Measurements from ENCODE around the gene GOLGA6L22. TPM values are rescaled to one million over a fixed set of nuclear protein-coding genes. Genes with fewer than 3 reads are reported as not detected.
"Not testable (repeated sequence)": the region's sequence is repeated elsewhere in the genome, so short reads cannot be mapped to it uniquely, and the experiment has no call there.

Gene GOLGA6L22, protein sequence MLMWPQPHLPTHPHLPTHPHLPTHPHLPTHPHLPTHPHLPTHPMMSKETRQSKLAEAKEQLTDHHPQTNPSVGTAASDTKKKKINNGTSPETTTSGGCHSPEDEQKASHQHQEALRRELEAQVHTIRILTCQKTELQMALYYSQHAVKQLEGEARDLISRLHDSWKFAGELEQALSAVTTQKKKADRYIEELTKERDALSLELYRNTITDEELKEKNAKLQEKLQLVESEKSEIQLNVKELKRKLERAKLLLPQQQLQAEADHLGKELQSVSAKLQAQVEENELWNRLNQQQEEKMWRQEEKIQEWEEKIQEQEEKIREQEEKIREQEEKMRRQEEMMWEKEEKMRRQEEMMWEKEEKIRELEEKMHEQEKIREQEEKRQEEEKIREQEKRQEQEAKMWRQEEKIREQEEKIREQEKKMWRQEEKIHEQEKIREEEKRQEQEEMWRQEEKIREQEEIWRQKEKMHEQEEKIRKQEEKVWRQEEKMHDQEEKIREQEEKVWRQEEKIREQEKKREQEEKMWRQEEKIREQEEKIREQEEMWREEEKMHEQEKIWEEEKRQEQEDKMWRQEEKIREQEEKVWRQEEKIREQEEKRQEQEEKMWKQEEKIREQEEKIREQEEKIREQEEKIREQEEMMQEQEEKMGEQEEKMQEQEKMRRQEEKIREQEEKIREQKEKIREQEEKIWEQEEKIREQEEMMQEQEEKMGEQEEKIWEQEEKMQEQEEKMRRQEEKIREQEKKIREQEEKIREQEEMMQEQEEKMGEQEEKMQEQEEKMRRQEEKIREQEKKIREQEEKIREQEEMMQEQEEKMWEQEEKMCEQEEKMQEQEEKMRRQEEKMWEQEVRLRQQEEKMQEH
- total RNA-seq (not detected), polyA plus RNA-seq (not detected)
- long read RNA-seq, donor 1: 0 reads
- long read RNA-seq, donor 2: 0 reads

DNA sequence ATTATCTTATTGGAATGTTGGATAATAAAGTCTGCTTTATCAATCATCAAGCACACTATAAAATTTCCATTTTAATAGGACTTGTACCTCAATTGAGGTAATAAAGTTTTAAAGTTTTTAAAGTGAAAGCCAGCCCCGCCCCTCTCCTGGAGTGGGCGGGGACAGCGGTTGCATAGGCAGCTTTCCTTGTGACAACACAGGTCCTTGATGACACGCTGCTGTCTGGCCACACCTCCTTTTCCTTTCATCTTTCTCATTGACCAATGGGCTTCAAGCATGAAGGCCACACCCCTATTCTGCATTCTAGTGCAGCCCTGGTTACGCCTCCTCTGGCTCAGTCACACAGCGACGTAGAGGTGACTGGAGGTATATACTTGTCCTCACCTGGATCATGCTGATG, at the start of gene GOLGA6L22:
Gene GOLGA6L22 (plus strand): TSS at position 301 of the 400 bp plus-strand sequence. CDS start 91 bp downstream, at position 392.
- H3K27me3 ChIP-seq (ENCODE audit: insufficient read depth in 3 of 3, low read length in 2 of 3); H3K36me3 ChIP-seq (ENCODE audit: insufficient read depth in 1 of 2, low read depth in 1 of 2); H3K27ac ChIP-seq; H3K4me1 ChIP-seq; H3K4me3 ChIP-seq; H3K9me3 ChIP-seq; ATAC-seq; DNase-seq; intact Hi-C loops (cut with DNase I): not testable (repeated sequence)
- no CpG with 5 or more reads among the region's 7 CpGs for WGBS, 3 donors

DNA sequence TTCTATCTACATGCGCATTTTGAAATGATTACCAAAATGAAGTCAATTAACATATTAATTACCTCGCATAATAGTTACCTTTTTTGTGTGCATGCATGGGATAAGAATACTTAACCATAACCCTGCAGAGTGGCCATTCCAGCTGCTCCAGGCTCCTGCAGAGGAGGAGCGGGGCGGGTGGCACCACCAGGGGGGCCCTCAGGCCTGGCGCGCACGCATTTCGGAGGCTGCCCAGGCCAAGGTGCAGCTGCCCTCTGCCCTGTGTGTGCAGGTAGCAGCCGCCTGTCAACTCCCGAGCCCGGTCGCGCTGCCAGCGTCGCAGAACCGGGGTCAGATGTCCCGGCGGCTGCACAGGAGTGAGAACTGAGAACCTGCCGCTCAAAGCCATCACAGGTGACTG, 41.4 kb upstream of the GOLGA6L22 start:
- H3K9me3 ChIP-seq; DNase-seq; H3K36me3 ChIP-seq (ENCODE audit: insufficient read depth in 1 of 2, low read depth in 1 of 2); H3K27ac ChIP-seq; intact Hi-C loops (cut with DNase I); H3K27me3 ChIP-seq (ENCODE audit: insufficient read depth in 3 of 3, low read length in 2 of 3); H3K4me1 ChIP-seq; ATAC-seq; H3K4me3 ChIP-seq: not testable (repeated sequence)
- WGBS, 3 donors: 53 to 83% (median 74%) methylated on average over 3 to 7 of the region's 19 CpGs

DNA sequence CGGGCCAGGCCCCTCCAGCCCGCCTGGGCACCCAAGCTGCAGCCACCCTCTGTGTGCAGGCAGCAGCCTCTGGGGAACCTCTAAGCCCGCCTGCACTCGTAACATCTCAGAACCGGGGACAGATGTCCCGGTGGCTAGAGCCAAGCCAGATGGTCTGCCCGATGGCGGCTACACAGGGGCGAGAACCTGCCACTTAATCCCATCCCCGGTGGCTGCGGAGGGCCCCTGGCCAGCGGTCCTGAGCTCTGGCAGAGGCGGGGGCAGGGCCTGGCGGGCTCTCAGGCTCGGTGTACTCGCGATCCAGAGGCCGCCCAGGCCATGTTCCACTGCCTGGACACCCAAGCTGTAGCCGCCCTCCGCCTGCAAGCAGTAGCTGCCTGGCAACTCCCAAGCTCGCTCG, 40.9 kb upstream of the GOLGA6L22 start:
- H3K27me3 ChIP-seq (ENCODE audit: insufficient read depth in 3 of 3, low read length in 2 of 3); H3K4me1 ChIP-seq; H3K27ac ChIP-seq; H3K36me3 ChIP-seq (ENCODE audit: insufficient read depth in 1 of 2, low read depth in 1 of 2); DNase-seq; H3K9me3 ChIP-seq; H3K4me3 ChIP-seq; intact Hi-C loops (cut with DNase I): not testable (repeated sequence)
- 21 to 79% (median 63%) methylated on average over 8 to 10 of the region's 22 CpGs for WGBS, 3 donors
- ATAC-seq: peak in 2 of 4 donors; percentile 24 to 59

DNA sequence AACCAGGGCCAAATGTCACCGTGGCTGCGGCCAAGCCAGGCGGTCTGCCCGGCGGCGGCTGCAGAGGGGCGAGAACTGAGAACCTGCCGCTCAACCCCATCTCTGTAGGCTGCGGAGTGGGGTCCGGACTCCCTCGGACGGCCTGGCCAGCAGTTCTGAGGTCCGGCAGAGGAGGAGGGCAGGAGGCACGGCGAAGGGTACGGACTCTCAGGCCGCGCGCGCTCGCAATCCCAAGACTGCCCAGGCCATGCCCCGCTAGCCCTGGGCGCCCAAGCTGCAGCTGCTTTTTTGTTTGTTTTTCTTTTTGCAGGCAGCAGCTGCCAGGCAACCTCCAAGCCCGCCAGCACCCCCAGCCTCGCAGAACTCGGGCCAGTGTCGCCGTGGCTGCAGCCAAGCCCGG, 40.5 kb upstream of the GOLGA6L22 start:
- H3K27ac ChIP-seq; H3K36me3 ChIP-seq (ENCODE audit: insufficient read depth in 1 of 2, low read depth in 1 of 2); H3K4me3 ChIP-seq; DNase-seq; intact Hi-C loops (cut with DNase I); H3K27me3 ChIP-seq (ENCODE audit: insufficient read depth in 3 of 3, low read length in 2 of 3); H3K9me3 ChIP-seq; H3K4me1 ChIP-seq: not testable (repeated sequence)
- ATAC-seq: peak in 2 of 4 donors; percentile 38 to 41
- WGBS, 3 donors: no CpG with 5 or more reads among the region's 29 CpGs

DNA sequence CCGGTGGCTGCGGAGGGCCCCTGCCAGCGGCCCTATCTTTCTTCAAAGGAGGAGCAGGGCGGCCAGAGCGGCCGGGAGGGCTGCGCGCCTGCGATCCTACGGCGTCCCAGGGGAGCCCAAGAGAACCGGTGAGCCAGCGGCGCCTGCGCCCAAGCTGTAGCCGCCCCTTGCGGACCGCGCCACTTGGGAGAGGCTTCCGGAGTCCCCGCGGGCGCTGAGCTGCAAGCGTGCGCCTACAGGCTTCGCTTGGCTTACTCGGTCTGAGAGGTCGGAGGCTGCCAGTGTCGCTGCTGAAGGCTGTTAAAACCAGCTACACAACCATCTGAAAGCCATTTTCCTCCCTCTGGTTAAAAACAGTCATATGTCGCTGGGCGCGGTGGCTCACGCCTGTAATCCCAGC, 40.0 kb upstream of the GOLGA6L22 start:
- ATAC-seq (peak in 2 of 4 donors; percentile 61 to 77), DNase-seq (peak in 1 of 2 donors; percentile 32)
- H3K4me1 ChIP-seq; H3K27me3 ChIP-seq (ENCODE audit: insufficient read depth in 3 of 3, low read length in 2 of 3); H3K4me3 ChIP-seq; H3K36me3 ChIP-seq (ENCODE audit: insufficient read depth in 1 of 2, low read depth in 1 of 2); H3K27ac ChIP-seq; intact Hi-C loops (cut with DNase I); H3K9me3 ChIP-seq: not testable (repeated sequence)
- WGBS, 3 donors: 27 to 88% (median 68%) methylated on average over 4 to 14 of the region's 33 CpGs

GRCh38 chr15:22420340-22420739, 38.4 kb upstream of the GOLGA6L22 start:
- H3K36me3 ChIP-seq (ENCODE audit: insufficient read depth in 1 of 2, low read depth in 1 of 2); H3K27ac ChIP-seq; ATAC-seq; DNase-seq; H3K27me3 ChIP-seq (ENCODE audit: insufficient read depth in 3 of 3, low read length in 2 of 3); H3K4me3 ChIP-seq; H3K9me3 ChIP-seq; intact Hi-C loops (cut with DNase I); H3K4me1 ChIP-seq: not testable (repeated sequence)
- 63 to 94% (median 67%) methylated on average over 7 to 9 of the region's 13 CpGs for WGBS, 3 donors

- H3K27ac ChIP-seq; ATAC-seq; DNase-seq; H3K9me3 ChIP-seq; intact Hi-C loops (cut with DNase I); H3K36me3 ChIP-seq (ENCODE audit: insufficient read depth in 1 of 2, low read depth in 1 of 2); H3K4me1 ChIP-seq; H3K4me3 ChIP-seq; H3K27me3 ChIP-seq (ENCODE audit: insufficient read depth in 3 of 3, low read length in 2 of 3): not testable (repeated sequence)
- WGBS, 3 donors: 50 to 52% (median 51%) methylated on average over 5 of the region's 11 CpGs
Measured at GRCh38 chr15:22429426-22429825, 29.3 kb upstream of the GOLGA6L22 start.

- DNase-seq; H3K9me3 ChIP-seq; ATAC-seq; H3K36me3 ChIP-seq (ENCODE audit: insufficient read depth in 1 of 2, low read depth in 1 of 2); H3K4me1 ChIP-seq; H3K27me3 ChIP-seq (ENCODE audit: insufficient read depth in 3 of 3, low read length in 2 of 3); H3K4me3 ChIP-seq; intact Hi-C loops (cut with DNase I); H3K27ac ChIP-seq: not testable (repeated sequence)
- WGBS, 3 donors: 79 to 88% (median 86%) methylated on average over 4 to 7 of the region's 8 CpGs
Measured at GRCh38 chr15:22431687-22432086, 27.0 kb upstream of the GOLGA6L22 start.

DNA sequence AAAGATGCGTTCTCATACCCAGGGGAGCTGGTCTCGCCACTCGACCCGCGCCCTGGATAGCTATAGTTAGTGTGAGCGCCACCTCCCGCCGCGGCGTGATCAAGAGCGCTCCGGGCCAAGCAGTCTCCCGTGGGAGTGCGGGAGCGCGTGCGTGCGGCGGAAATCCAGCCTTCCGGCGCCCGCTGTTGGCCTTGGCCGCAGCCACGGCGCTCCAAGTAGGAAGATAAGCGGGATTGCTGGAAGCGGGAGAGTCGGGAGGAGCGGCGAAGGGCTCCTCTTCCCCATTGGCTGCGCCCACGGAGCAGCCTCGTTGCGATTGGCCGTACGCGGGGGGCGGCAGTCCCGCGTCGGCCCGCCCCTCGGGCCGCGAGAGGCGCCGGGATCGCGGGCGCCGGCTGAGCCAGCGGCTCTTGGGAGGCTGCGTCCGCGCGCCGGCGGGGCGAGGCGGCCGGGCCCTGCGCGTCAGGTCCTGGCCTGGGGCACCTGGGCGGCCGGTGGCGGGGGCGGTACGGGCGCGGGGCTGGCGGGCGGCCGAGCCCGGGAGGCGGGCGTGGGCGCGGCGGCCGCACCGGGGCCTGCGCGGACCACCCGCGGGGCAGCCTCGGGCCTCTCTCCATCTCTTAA, 35.9 kb downstream of the GOLGA6L22 start:
- intact Hi-C loops (cut with DNase I); H3K36me3 ChIP-seq (ENCODE audit: insufficient read depth in 1 of 2, low read depth in 1 of 2); H3K27me3 ChIP-seq (ENCODE audit: insufficient read depth in 3 of 3, low read length in 2 of 3); H3K27ac ChIP-seq; H3K9me3 ChIP-seq; H3K4me1 ChIP-seq: not testable (repeated sequence)
- ATAC-seq (peak in 3 of 4 donors; percentile 61 to 77 (median 74)), DNase-seq (peak; percentile 75 to 88)
- peak overlapping the region; percentile 63 for H3K4me3 ChIP-seq
- WGBS, 3 donors: 0 to 22% (median 1%) methylated on average over 12 to 39 of the region's 86 CpGs

DNA sequence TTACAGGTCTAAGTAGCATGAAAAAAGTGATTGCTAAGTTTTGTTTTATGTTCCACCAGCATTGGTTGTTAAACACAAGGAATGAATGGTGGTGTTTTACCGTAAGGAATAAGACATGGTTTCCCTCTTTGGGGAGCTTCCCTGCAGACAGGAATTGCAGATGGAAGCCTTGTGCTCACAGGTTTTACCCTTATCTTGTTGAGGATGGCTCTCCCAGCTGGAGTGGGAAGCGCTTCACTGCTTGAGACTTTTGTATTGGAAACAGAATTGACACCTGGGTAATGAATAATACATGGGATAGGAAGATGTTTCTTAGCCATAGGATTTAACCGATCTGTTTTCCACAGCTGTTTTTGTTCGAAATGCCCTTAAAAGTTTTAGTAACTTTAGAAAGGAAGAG, 38.5 kb downstream of the GOLGA6L22 start:
- DNase-seq; H3K36me3 ChIP-seq (ENCODE audit: insufficient read depth in 1 of 2, low read depth in 1 of 2); intact Hi-C loops (cut with DNase I); ATAC-seq; H3K27ac ChIP-seq; H3K9me3 ChIP-seq; H3K4me1 ChIP-seq; H3K27me3 ChIP-seq (ENCODE audit: insufficient read depth in 3 of 3, low read length in 2 of 3); H3K4me3 ChIP-seq: not testable (repeated sequence)
- 96 to 100% (median 98%) methylated on average over 1 to 2 of the region's 4 CpGs for WGBS, 3 donors

Data from psoas muscle (tissue), 8 donors.